Measurements from ENCODE around the gene PLGRKT. TPM values are rescaled to one million over a fixed set of nuclear protein-coding genes. Genes with fewer than 3 reads are reported as not detected.
"Not testable (repeated sequence)": the region's sequence is repeated elsewhere in the genome, so short reads cannot be mapped to it uniquely, and the experiment has no call there.

The PLGRKT gene
- total and polyA plus RNA-seq, 11 donors: 20.8 to 37.2 (median 31.0) TPM

DNA sequence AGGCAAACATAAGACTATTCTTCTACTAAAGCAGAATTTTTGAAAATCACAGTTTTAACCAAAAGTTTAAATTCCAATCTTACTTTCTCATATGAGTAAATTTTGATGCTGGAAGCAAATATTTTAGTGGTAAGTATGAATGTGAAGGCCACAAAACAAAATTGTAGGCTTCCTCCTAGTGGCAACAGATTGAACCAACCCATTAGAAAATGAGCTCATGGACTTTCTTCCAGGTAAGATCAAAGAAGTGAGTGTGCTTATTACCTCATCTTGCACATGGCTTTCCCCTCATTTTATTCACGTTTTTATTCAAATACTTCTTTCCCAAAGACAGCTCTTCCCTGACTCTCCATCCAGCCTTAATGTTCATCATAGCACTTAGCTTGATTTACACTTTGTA is 116.7 kb downstream of the PLGRKT start:
- no peak overlapping the region for H3K27ac ChIP-seq
- 14 to 40% (median 24%) methylated on average over 1 of the region's 1 CpG for WGBS, 4 donors
- no peaks in the 10 kb centered on the region for H3K4me1 ChIP-seq

DNA sequence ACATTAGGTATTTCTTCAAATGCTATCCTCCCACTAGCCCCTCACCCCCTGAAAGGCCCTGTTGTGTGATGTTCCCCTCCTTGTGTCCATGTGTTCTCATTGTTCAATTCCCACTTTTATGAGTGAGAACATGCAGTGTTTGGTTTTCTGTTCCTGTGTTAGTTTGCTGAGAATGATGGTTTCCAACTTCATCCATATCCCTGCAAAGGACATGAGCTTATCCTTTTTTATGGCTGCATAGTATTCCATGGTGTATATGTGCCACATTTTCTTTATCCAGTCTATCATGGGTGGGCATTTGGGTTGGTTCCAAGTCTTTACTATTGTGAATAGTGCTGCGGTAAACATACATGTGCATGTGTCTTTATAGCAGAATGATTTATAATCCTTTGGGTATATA is 121.3 kb downstream of the PLGRKT start:
- H3K27ac ChIP-seq; H3K36me3 ChIP-seq; intact Hi-C loops (cut with DNase I); H3K4me3 ChIP-seq; ATAC-seq; DNase-seq; H3K4me1 ChIP-seq; H3K27me3 ChIP-seq: not testable (repeated sequence)
- WGBS, 4 donors: 98 to 100% (median 100%) methylated on average over 1 of the region's 1 CpG
- peaks cover 0 to 36% (median 12%) of the 10 kb centered on the region in 12 donors for H3K9me3 ChIP-seq

More for the DNA sequence above, 116.7 kb downstream of the PLGRKT start:
- intact Hi-C loops (cut with DNase I): no loop called here
- TF ChIP-seq, protein P1, sequence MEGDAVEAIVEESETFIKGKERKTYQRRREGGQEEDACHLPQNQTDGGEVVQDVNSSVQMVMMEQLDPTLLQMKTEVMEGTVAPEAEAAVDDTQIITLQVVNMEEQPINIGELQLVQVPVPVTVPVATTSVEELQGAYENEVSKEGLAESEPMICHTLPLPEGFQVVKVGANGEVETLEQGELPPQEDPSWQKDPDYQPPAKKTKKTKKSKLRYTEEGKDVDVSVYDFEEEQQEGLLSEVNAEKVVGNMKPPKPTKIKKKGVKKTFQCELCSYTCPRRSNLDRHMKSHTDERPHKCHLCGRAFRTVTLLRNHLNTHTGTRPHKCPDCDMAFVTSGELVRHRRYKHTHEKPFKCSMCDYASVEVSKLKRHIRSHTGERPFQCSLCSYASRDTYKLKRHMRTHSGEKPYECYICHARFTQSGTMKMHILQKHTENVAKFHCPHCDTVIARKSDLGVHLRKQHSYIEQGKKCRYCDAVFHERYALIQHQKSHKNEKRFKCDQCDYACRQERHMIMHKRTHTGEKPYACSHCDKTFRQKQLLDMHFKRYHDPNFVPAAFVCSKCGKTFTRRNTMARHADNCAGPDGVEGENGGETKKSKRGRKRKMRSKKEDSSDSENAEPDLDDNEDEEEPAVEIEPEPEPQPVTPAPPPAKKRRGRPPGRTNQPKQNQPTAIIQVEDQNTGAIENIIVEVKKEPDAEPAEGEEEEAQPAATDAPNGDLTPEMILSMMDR (IDR thresholded peaks at IDR 0.05): no peak
- TF ChIP-seq POLR2A (IDR thresholded peaks at IDR 0.05): no peak
- Histone ChIP-seq H3K36me3 (no peaks in the 10 kb centered on the region), H3K27me3 (peaks cover 0 to 5% (median 0%) of the 10 kb centered on the region in 9 donors), H3K4me3 (no peak overlapping the region), H3K9me3 (peaks cover 0 to 14% (median under 1%) of the 10 kb centered on the region in 12 donors)
- ATAC-seq: no peak
- no peak for DNase-seq

DNA sequence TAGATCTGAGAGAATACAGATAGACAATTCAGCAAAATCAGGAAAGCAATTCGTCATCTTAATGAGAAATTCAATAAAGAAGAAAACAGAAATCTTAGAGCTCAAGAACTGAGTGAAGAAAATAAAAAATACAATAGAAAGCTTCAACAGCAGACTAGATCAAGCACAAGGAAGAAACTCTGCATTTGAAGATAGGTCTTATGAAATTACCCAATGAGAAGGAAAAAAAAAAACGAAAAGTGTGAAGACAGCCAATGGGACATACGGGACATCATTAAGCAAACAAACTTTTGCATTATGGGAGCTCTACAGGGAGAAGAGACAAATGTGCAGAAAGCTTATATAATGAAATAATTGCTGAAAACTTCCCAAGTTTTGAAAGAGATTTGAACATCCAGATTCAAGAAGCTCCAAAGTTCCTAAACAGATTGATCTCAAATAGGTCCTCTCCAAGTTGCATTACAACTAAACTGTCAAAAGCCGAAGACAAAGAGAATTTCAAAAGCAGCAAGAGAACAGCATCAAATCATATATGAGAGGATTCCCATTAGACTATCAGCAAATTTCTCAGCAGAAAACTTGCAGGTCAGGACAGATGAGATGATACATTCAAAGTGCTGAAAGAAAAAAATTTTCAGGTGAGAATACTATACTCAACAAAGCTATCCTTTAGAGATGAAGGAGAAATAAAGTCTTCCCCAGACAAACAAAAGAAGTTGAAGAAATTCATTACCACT is 122.4 kb downstream of the PLGRKT start:
- intact Hi-C loops (cut with DNase I): no loop called here
- peaks cover 0 to 36% (median 12%) of the 10 kb centered on the region in 12 donors for H3K9me3 ChIP-seq

DNA sequence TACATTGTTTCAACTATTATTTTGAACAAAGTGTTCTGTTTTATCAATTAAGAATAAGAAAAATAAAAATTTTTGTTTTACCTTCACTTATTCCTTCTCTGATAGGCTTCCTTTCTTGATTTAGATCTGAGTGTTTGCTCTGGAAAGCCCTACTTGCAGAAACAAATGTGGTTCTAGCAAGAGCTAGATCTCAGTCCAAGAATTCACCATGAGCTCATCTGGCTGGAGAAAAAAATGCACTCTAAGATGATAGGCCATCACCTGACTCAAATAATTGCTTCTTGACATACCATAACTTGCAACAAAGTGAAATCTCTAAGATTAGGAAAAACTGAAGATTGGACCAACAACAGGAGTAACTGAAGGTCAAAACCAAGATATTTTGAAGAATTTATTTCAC is 126.9 kb downstream of the PLGRKT start:
- no peak overlapping the region for H3K27ac ChIP-seq
- intact Hi-C loops (cut with DNase I): no loop called here
- no peak overlapping the region for H3K4me3 ChIP-seq
- peaks cover 0 to 3% (median 0%) of the 10 kb centered on the region in 9 donors for H3K27me3 ChIP-seq
- no peak for DNase-seq
- no peak for ATAC-seq
- TF ChIP-seq, protein P1 (IDR thresholded peaks at IDR 0.05): no peak
- TF ChIP-seq POLR2A (IDR thresholded peaks at IDR 0.05): no peak
- no peaks in the 10 kb centered on the region for H3K36me3 ChIP-seq
- H3K9me3 ChIP-seq: peaks cover 0 to 20% (median 10%) of the 10 kb centered on the region in 12 donors
- no peaks in the 10 kb centered on the region for H3K4me1 ChIP-seq

More for the DNA sequence above, 122.4 kb downstream of the PLGRKT start:
- WGBS, 4 donors: 52 to 62% (median 59%) methylated on average over 4 of the region's 4 CpGs
- DNase-seq (no peak), ATAC-seq (no peak)
- Histone ChIP-seq H3K36me3 (no peaks in the 10 kb centered on the region), H3K27ac (no peak overlapping the region), H3K4me3 (no peak overlapping the region), H3K4me1 (no peaks in the 10 kb centered on the region), H3K27me3 (no peaks in the 10 kb centered on the region)
- TF ChIP-seq POLR2A (IDR thresholded peaks at IDR 0.05): no peak
- TF ChIP-seq, protein P1 (IDR thresholded peaks at IDR 0.05): no peak

Other genes with a start within 250 kb of the PLGRKT start
- gene INSL4, start 206.5 kb downstream of the PLGRKT start, total RNA-seq: not detected
- not detected for gene INSL4, start 206.5 kb downstream of the PLGRKT start, polyA plus RNA-seq
- gene RLN2, start 133.2 kb downstream of the PLGRKT start, total RNA-seq: 1 to 10 TPM in 1 of 9 donors, under 1 TPM in 2, not detected in 6; 0.45 to 1.7 (median 0.56) TPM
- gene RLN2, start 133.2 kb downstream of the PLGRKT start, polyA plus RNA-seq: under 1 TPM in 1 of 2 donors, not detected in 1; 0.50 TPM
- under 1 TPM in 2 of 9 donors, not detected in 7; 0.28 to 0.40 TPM for gene RLN1, start 98.0 kb downstream of the PLGRKT start, total RNA-seq
- under 1 TPM in 1 of 2 donors, not detected in 1; 0.18 TPM for gene RLN1, start 98.0 kb downstream of the PLGRKT start, polyA plus RNA-seq
- gene CD274, start 12.6 kb upstream of the PLGRKT start, total RNA-seq: 10 to 100 TPM; 11.6 to 54.4 (median 15.7) TPM
- gene CD274, start 12.6 kb upstream of the PLGRKT start, polyA plus RNA-seq: 10 to 100 TPM in 1 of 2 donors, 1 to 10 TPM in 1; 3.5 to 50.1 TPM
- gene PDCD1LG2, start 72.6 kb upstream of the PLGRKT start, total RNA-seq: 10 to 100 TPM in 1 of 9 donors, 1 to 10 TPM in 5, under 1 TPM in 3; 0.86 to 10.5 (median 1.4) TPM
- gene PDCD1LG2, start 72.6 kb upstream of the PLGRKT start, polyA plus RNA-seq: under 1 TPM; 0.53 to 0.72 TPM
- gene RIC1, start 191.2 kb upstream of the PLGRKT start, total RNA-seq: 10 to 100 TPM in 4 of 9 donors, 1 to 10 TPM in 5; 7.0 to 14.4 (median 9.7) TPM
- gene RIC1, start 191.2 kb upstream of the PLGRKT start, polyA plus RNA-seq: 1 to 10 TPM; 2.4 to 7.8 TPM